CD4-positive, alpha-beta T cell treated with Interleukin-6 for 4 hours (primary cell): ENCODE measurements around the gene HPS4.

Source experiments
- DNase-seq: peaks from one replicate; pipeline ENCODE4 v3.0.0-alpha.2; 2020; ENCODE audit warnings: mixed read lengths

HPS4 gene

GRCh38 chr22:26494506-26494905, 10.9 kb upstream of the HPS4 start:
- DNase-seq: no peak

- no peak for DNase-seq
Observed at GRCh38 chr22:26492220-26492619, 8.6 kb upstream of the HPS4 start.

- no peak for DNase-seq
Observed at GRCh38 chr22:26489447-26490036, 6.0 kb upstream of the HPS4 start.

GRCh38 chr22:26487996-26488395, 4.4 kb upstream of the HPS4 start:
- no peak for DNase-seq

GRCh38 chr22:26486394-26486793, 2.8 kb upstream of the HPS4 start:
- DNase-seq: no peak

- DNase-seq: no peak
Observed at GRCh38 chr22:26485806-26486390, 2.3 kb upstream of the HPS4 start.

GRCh38 chr22:26485013-26485412, 1.4 kb upstream of the HPS4 start:
- no peak for DNase-seq

GRCh38 chr22:26484360-26484706, 750 bp upstream of the HPS4 start:
- no peak for DNase-seq

- DNase-seq: no peak
Observed at GRCh38 chr22:26483043-26483438, 542 bp downstream of the HPS4 start.

GRCh38 chr22:26482161-26482560, 1.4 kb downstream of the HPS4 start:
- no peak for DNase-seq

- no peak for DNase-seq
Observed at GRCh38 chr22:26481694-26482093, 1.9 kb downstream of the HPS4 start.

GRCh38 chr22:26481112-26481693, 2.4 kb downstream of the HPS4 start:
- DNase-seq: no peak

GRCh38 chr22:26480611-26480932, 3.0 kb downstream of the HPS4 start:
- no peak for DNase-seq

GRCh38 chr22:26479792-26480610, 3.6 kb downstream of the HPS4 start:
- DNase-seq: no peak

- DNase-seq: no peak
Observed at GRCh38 chr22:26479043-26479791, 4.4 kb downstream of the HPS4 start.

- DNase-seq: no peak
Observed at GRCh38 chr22:26477341-26477731, 6.2 kb downstream of the HPS4 start.

- no peak for DNase-seq
Observed at GRCh38 chr22:26476705-26477340, 6.8 kb downstream of the HPS4 start.

- DNase-seq: no peak
Observed at GRCh38 chr22:26474682-26475081, 8.9 kb downstream of the HPS4 start.

GRCh38 chr22:26471522-26471921, 12.1 kb downstream of the HPS4 start:
- no peak for DNase-seq

GRCh38 chr22:26470807-26471206, 12.8 kb downstream of the HPS4 start:
- no peak for DNase-seq

- no peak for DNase-seq
Observed at GRCh38 chr22:26466196-26466595, 17.4 kb downstream of the HPS4 start.

- no peak for DNase-seq
Observed at GRCh38 chr22:26464312-26464711, 19.3 kb downstream of the HPS4 start.

- no peak for DNase-seq
Observed at GRCh38 chr22:26463688-26464087, 19.9 kb downstream of the HPS4 start.
